ENCODE measurements around the gene NR2F2. TPM values are rescaled to one million over a fixed set of nuclear protein-coding genes. Genes with fewer than 3 reads are reported as not detected.
"Not testable (repeated sequence)": the region's sequence is repeated elsewhere in the genome, so short reads cannot be mapped to it uniquely, and the experiment has no call there.

NR2F2 gene
- total RNA-seq, 1 donor from 2014 or later: 15.9 TPM

DNA sequence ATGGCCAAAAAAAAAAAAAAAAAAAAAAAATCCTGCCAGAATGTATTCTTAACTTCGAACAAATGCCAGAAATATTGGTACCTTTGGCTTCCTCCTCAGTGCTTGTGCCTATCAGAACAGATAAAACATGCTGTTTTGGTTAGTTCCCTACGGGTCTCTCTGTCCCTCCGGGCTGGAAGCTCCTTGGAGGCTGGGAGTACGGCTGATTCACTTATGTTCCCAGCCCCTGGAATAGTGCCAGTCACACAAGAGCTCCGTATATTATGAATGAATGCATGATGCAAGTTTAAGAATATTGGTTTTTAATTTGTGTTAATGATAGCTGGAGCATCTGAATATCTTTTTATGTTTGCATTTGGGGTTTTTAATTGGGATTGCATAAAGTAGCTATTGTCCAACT lies 44.0 kb downstream of the NR2F2 start:
- Mint-ChIP-seq H3K36me3 (ENCODE audit: low read depth, unreplicated experiment) (no peaks in the 10 kb centered on the region), H3K9me3 (ENCODE audit: unreplicated experiment) (no peaks in the 10 kb centered on the region), H3K4me3 (ENCODE audit: unreplicated experiment) (no peak overlapping the region), H3K4me1 (ENCODE audit: unreplicated experiment) (peaks cover 5% of the 10 kb centered on the region), H3K27ac (ENCODE audit: unreplicated experiment) (no peak overlapping the region), H3K27me3 (ENCODE audit: unreplicated experiment) (peaks cover 13% of the 10 kb centered on the region)
- no peak for DNase-seq (ENCODE audit: low spot score)
- TF ChIP-seq, protein P1, sequence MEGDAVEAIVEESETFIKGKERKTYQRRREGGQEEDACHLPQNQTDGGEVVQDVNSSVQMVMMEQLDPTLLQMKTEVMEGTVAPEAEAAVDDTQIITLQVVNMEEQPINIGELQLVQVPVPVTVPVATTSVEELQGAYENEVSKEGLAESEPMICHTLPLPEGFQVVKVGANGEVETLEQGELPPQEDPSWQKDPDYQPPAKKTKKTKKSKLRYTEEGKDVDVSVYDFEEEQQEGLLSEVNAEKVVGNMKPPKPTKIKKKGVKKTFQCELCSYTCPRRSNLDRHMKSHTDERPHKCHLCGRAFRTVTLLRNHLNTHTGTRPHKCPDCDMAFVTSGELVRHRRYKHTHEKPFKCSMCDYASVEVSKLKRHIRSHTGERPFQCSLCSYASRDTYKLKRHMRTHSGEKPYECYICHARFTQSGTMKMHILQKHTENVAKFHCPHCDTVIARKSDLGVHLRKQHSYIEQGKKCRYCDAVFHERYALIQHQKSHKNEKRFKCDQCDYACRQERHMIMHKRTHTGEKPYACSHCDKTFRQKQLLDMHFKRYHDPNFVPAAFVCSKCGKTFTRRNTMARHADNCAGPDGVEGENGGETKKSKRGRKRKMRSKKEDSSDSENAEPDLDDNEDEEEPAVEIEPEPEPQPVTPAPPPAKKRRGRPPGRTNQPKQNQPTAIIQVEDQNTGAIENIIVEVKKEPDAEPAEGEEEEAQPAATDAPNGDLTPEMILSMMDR (IDR thresholded peaks at IDR 0.05; ENCODE audit: unreplicated experiment): no peak

DNA sequence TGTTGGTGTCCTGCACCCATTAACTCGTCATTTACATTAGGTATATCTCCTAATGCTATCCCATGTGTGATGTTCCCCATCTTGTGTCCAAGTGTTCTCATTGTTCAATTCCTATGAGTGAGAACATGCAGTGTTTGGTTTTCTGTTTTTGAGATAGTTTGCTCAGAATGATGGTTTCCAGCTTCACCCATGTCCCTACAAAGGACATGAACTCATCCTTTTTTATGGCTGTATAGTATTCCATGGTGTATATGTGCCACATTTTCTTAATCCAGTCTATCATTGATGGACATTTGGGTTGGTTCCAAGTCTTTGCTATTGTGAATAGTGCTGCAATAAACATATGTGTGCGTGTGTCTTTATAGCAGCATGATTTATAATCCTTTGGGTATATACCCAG lies 49.1 kb downstream of the NR2F2 start:
- H3K9me3 Mint-ChIP-seq (ENCODE audit: unreplicated experiment); H3K4me1 Mint-ChIP-seq (ENCODE audit: unreplicated experiment); H3K36me3 Mint-ChIP-seq (ENCODE audit: low read depth, unreplicated experiment); H3K27ac Mint-ChIP-seq (ENCODE audit: unreplicated experiment); H3K27me3 Mint-ChIP-seq (ENCODE audit: unreplicated experiment); DNase-seq (ENCODE audit: low spot score); H3K4me3 Mint-ChIP-seq (ENCODE audit: unreplicated experiment): not testable (repeated sequence)

DNA sequence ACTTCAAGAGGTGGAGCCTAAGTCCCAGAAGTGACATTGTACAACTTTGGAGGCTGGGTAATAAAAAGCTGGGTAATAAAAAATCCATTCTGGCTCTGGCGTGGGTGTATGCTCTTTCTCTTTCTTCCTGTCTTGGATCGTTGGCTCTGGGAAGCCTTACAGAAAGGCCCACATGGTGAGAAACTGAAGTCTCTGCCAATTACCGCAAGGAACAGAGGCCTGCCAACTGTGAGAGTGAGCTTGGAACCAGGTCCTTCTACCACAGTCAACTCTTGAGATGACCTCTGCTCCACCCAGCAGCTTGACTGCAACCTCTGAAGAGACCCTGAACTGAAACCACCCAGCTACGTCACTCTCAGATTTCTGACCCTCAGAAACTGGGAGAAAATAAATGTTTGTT lies 51.0 kb downstream of the NR2F2 start:
- Mint-ChIP-seq H3K4me1 (ENCODE audit: unreplicated experiment) (no peaks in the 10 kb centered on the region), H3K4me3 (ENCODE audit: unreplicated experiment) (no peak overlapping the region), H3K27me3 (ENCODE audit: unreplicated experiment) (no peaks in the 10 kb centered on the region), H3K9me3 (ENCODE audit: unreplicated experiment) (no peaks in the 10 kb centered on the region), H3K27ac (ENCODE audit: unreplicated experiment) (no peak overlapping the region), H3K36me3 (ENCODE audit: low read depth, unreplicated experiment) (no peaks in the 10 kb centered on the region)
- DNase-seq (ENCODE audit: low spot score): no peak
- TF ChIP-seq, protein P1 (IDR thresholded peaks at IDR 0.05; ENCODE audit: unreplicated experiment): no peak

DNA sequence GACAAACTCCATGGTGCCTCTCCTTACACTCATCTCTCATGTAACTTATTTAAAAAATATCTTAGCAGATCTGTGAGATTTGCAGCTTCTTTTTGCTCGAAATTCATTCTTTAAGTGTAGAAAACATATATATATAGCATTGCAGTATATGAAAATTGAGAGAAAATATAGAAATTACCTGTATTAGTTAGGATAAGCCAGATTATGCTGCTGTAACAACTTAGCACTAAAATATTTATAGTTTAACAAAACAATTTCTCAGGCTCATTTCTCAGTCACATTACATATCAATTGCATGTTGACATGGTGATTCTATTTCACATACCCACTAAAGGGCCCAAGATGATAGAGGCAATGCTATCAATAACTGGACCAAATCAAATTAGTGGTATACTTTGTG lies 54.7 kb downstream of the NR2F2 start:
- TF ChIP-seq, protein P1 (IDR thresholded peaks at IDR 0.05; ENCODE audit: unreplicated experiment): no peak
- Mint-ChIP-seq H3K9me3 (ENCODE audit: unreplicated experiment) (no peaks in the 10 kb centered on the region), H3K27ac (ENCODE audit: unreplicated experiment) (no peak overlapping the region), H3K4me3 (ENCODE audit: unreplicated experiment) (no peak overlapping the region), H3K27me3 (ENCODE audit: unreplicated experiment) (no peaks in the 10 kb centered on the region), H3K36me3 (ENCODE audit: low read depth, unreplicated experiment) (no peaks in the 10 kb centered on the region), H3K4me1 (ENCODE audit: unreplicated experiment) (no peaks in the 10 kb centered on the region)
- DNase-seq (ENCODE audit: low spot score): no peak

DNA sequence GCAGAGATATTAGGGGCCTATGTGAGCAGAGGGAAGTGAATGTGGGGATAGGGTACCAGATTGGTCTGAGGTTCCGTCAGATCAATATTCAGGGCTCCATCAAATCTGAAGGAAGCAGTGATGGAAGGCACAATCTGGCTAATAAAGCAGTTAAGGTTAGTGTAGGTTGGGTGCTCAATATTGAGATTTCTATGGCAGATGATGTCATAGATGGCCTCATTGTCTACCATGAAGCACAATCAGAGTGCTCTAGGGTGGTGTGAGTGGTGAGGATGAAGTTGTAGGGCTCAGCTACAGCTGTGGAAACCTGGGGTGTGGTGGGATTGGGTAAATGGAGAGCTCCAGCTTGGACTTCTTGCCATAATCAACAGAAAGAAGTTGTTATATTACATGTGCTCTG lies 58.2 kb downstream of the NR2F2 start:
- Mint-ChIP-seq H3K4me3 (ENCODE audit: unreplicated experiment) (no peak overlapping the region), H3K4me1 (ENCODE audit: unreplicated experiment) (no peaks in the 10 kb centered on the region), H3K27ac (ENCODE audit: unreplicated experiment) (no peak overlapping the region), H3K36me3 (ENCODE audit: low read depth, unreplicated experiment) (no peaks in the 10 kb centered on the region), H3K27me3 (ENCODE audit: unreplicated experiment) (no peaks in the 10 kb centered on the region), H3K9me3 (ENCODE audit: unreplicated experiment) (no peaks in the 10 kb centered on the region)
- DNase-seq (ENCODE audit: low spot score): no peak
- TF ChIP-seq, protein P1 (IDR thresholded peaks at IDR 0.05; ENCODE audit: unreplicated experiment): no peak
